SIG-M5 treated with dmso at 0.1 percent for 504 hours (cell line): ENCODE measurements around the gene TAX1BP3.

ENCODE experiments used
- DNase-seq: peaks from one replicate; lab custom pipeline; 2025; ENCODE audit not compliant: unreplicated experiment; lab: John Stamatoyannopoulos, UW

The TAX1BP3 gene

GRCh38 chr17:3630781-3631180 lies 37.6 kb downstream of the TAX1BP3 start:
- DNase-seq: no peak

GRCh38 chr17:3627769-3628167 lies 40.6 kb downstream of the TAX1BP3 start:
- no peak for DNase-seq

- no peak for DNase-seq
Measured at GRCh38 chr17:3626831-3627768, 41.3 kb downstream of the TAX1BP3 start.

GRCh38 chr17:3622977-3623594 lies 45.3 kb downstream of the TAX1BP3 start:
- DNase-seq: no peak

GRCh38 chr17:3621146-3621720 lies 47.1 kb downstream of the TAX1BP3 start:
- DNase-seq: no peak

GRCh38 chr17:3615160-3615870 lies 53.1 kb downstream of the TAX1BP3 start:
- no peak for DNase-seq

- no peak for DNase-seq
Measured at GRCh38 chr17:3613124-3613523, 55.3 kb downstream of the TAX1BP3 start.
